Ishikawa (cell line): ENCODE results near the gene RAD51B.

ENCODE experiments used
- CEBPB ChIP-seq: IDR thresholded peaks from 2 replicates; pipeline ENCODE4 v1.6.1; 2012
- CREB1 ChIP-seq: IDR thresholded peaks from 2 replicates; pipeline ENCODE4 v1.6.1; 2012; ENCODE audit warnings: low read depth
- EGR1 ChIP-seq: IDR thresholded peaks from 2 replicates; pipeline ENCODE4 v1.6.1; 2012
- EP300 ChIP-seq: IDR thresholded peaks from 2 replicates; pipeline ENCODE4 v1.6.1; 2012; ENCODE audit warnings: borderline replicate concordance
- FOXM1 ChIP-seq: IDR thresholded peaks from 2 replicates; pipeline ENCODE4 v1.6.1; 2012; ENCODE audit warnings: low read depth, borderline replicate concordance
- NFIC ChIP-seq: IDR thresholded peaks from 2 replicates; pipeline ENCODE4 v1.6.1; 2012
- RAD21 ChIP-seq: IDR thresholded peaks from 2 replicates; pipeline ENCODE4 v1.6.1; 2012; ENCODE audit warnings: low read depth
- TAF1 ChIP-seq: IDR thresholded peaks from 2 replicates; pipeline ENCODE4 v1.6.1; 2012; ENCODE audit warnings: low read depth, mild to moderate bottlenecking
- TCF12 ChIP-seq: IDR thresholded peaks from 2 replicates; pipeline ENCODE4 v1.6.1; 2012; ENCODE audit warnings: low read depth
- TEAD4 ChIP-seq: IDR thresholded peaks from 2 replicates; pipeline ENCODE4 v1.6.1; 2012
- YY1 ChIP-seq: IDR thresholded peaks from 2 replicates; pipeline ENCODE4 v1.6.1; 2012; ENCODE audit warnings: low read depth
- ZBTB7A ChIP-seq: IDR thresholded peaks from 2 replicates; pipeline ENCODE4 v1.6.1; 2012; ENCODE audit warnings: low read depth
- TF ChIP-seq, protein P1 (sequence below): IDR thresholded peaks from 2 replicates; pipeline ENCODE4 v1.6.1; 2012; ENCODE audit warnings: low read depth, mild to moderate bottlenecking
- TF ChIP-seq, protein P2 (sequence below): IDR thresholded peaks from 2 replicates; pipeline ENCODE4 v1.6.1; 2012
- TF ChIP-seq, protein P3 (sequence below): IDR thresholded peaks from 2 replicates; pipeline ENCODE4 v1.6.1; 2012

RAD51B gene

DNA sequence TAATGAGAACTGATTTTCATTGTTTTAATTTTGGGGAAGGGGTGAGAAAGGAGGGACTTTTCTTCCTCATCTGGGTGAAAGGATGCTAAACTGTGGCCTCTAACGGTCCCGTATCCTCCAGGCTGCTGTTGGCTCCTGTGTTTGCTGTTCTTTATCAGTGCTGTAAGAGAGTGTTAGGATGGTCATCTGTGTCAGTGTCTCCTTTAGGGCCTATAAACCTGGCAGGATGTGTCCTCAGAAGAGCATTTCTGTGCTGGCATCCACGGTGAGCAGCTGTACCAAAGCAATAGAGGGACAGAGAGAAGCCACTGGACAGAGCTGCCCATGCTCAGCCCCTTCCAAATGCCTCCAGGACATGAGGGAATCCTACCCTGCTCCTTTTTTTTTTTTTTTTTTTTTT, 720.2 kb downstream of the RAD51B start:
- no peak for TF ChIP-seq YY1
- no peak for TF ChIP-seq ZBTB7A
- no peak for TF ChIP-seq NFIC
- TF ChIP-seq, protein P1, sequence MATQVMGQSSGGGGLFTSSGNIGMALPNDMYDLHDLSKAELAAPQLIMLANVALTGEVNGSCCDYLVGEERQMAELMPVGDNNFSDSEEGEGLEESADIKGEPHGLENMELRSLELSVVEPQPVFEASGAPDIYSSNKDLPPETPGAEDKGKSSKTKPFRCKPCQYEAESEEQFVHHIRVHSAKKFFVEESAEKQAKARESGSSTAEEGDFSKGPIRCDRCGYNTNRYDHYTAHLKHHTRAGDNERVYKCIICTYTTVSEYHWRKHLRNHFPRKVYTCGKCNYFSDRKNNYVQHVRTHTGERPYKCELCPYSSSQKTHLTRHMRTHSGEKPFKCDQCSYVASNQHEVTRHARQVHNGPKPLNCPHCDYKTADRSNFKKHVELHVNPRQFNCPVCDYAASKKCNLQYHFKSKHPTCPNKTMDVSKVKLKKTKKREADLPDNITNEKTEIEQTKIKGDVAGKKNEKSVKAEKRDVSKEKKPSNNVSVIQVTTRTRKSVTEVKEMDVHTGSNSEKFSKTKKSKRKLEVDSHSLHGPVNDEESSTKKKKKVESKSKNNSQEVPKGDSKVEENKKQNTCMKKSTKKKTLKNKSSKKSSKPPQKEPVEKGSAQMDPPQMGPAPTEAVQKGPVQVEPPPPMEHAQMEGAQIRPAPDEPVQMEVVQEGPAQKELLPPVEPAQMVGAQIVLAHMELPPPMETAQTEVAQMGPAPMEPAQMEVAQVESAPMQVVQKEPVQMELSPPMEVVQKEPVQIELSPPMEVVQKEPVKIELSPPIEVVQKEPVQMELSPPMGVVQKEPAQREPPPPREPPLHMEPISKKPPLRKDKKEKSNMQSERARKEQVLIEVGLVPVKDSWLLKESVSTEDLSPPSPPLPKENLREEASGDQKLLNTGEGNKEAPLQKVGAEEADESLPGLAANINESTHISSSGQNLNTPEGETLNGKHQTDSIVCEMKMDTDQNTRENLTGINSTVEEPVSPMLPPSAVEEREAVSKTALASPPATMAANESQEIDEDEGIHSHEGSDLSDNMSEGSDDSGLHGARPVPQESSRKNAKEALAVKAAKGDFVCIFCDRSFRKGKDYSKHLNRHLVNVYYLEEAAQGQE, result no peak
- TF ChIP-seq EP300, result no peak
- no peak for TF ChIP-seq FOXM1
- TF ChIP-seq RAD21, result no peak
- no peak for TF ChIP-seq EGR1
- TF ChIP-seq TCF12, result no peak
- TF ChIP-seq, protein P2, sequence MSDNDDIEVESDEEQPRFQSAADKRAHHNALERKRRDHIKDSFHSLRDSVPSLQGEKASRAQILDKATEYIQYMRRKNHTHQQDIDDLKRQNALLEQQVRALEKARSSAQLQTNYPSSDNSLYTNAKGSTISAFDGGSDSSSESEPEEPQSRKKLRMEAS, result no peak
- TF ChIP-seq TEAD4, result no peak
- TF ChIP-seq CEBPB, result no peak
- TF ChIP-seq CREB1, result no peak
- no peak for TF ChIP-seq TAF1
- TF ChIP-seq, protein P3, sequence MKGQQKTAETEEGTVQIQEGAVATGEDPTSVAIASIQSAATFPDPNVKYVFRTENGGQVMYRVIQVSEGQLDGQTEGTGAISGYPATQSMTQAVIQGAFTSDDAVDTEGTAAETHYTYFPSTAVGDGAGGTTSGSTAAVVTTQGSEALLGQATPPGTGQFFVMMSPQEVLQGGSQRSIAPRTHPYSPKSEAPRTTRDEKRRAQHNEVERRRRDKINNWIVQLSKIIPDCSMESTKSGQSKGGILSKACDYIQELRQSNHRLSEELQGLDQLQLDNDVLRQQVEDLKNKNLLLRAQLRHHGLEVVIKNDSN, result no peak

DNA sequence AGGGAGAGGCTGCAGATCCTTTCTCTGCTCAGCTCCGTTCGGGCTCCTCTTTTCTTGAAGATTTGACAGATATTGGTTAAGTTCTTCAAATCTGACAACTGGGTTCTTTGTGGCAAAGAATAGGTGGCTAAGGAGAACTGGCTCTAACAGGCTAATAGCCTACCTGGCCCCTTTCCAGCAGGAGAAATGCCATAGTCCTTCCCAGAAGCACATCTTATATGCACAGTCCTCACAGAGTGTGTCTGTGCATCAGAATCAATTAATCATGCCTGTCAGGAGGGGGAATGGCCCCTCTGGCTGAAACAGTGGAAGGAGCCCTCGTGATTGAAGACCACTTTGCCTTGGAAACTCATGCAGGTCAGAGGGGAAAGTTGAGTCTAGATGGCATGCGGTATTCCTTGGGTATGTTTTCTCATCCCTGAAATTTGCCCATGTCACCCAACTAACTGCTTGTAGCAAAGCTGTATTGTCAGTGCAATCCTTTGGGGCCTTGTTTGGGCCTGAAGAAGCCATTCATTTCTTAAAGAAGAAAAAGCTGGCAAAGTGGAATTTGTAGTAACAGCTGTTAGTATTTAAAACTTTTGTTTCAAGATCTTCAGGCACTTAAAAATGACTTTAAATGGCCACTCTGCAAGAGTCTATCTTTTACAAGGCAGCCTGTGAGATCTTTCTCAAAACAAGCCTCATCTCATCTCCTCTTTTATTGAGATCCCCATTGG, 721.8 kb downstream of the RAD51B start:
- TF ChIP-seq TEAD4, result no peak
- TF ChIP-seq TCF12, result no peak
- TF ChIP-seq ZBTB7A, result no peak
- TF ChIP-seq FOXM1, result no peak
- TF ChIP-seq YY1, result no peak
- TF ChIP-seq NFIC, result no peak
- TF ChIP-seq CREB1, result no peak
- TF ChIP-seq, protein P2, result no peak
- TF ChIP-seq, protein P1, result no peak
- TF ChIP-seq RAD21, result no peak
- no peak for TF ChIP-seq EGR1

DNA sequence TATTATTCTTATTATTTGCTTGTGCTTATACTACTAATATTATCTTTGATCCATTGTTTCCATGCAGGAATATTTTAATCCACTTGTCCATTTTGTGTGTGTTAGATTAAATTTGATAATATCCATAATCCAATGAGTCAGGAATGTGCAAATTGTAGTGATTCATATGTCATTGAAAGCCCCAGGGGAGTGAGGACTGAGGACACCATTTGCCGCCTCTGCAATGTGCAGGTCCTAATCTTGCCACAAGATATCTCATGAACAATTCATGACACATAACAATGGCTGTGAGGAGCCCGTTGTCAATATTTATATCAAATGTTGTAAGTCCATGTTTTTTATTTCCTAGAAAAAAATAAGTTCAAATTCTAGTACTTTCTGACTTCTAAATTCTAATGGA, 722.8 kb downstream of the RAD51B start:
- no peak for TF ChIP-seq TCF12
- TF ChIP-seq RAD21, result no peak
- TF ChIP-seq EP300, result no peak
- no peak for TF ChIP-seq YY1
- no peak for TF ChIP-seq NFIC
- TF ChIP-seq ZBTB7A, result no peak
- no peak for TF ChIP-seq TEAD4
- no peak for TF ChIP-seq TAF1
- no peak for TF ChIP-seq CREB1
- TF ChIP-seq, protein P2, result no peak

DNA sequence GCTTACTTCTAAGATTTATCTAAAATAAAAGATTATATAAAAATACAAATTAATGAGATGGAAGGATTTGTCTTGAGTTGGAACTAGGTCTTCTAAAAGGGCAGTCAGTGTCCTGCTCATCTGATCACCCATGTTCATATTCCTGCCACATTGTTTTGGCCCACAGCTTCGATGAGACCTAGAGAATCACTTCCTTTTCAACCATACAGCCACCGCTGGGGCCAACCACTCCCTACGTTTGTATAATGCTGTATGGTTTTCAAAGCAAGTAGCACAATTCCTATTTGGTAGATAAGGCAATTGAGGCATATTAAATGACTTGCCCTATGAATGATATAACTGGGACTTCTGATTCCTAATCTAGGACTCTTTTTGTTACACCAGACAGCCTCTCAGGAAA, 723.9 kb downstream of the RAD51B start:
- no peak for TF ChIP-seq FOXM1
- TF ChIP-seq, protein P2, result no peak
- TF ChIP-seq NFIC, result no peak
- TF ChIP-seq, protein P3, result no peak
- TF ChIP-seq, protein P1, result no peak
- TF ChIP-seq CREB1, result no peak
- TF ChIP-seq EP300, result no peak
- TF ChIP-seq ZBTB7A, result no peak
